ENCODE data around the gene MTUS2. TPM values are rescaled to one million over a fixed set of nuclear protein-coding genes. Genes with fewer than 3 reads are reported as not detected.

Gene MTUS2
- total RNA-seq, 2 donors from 2014 or later: 4.0 to 5.4 TPM

GRCh38 chr13:29454931-29455481 is 634.9 kb downstream of the MTUS2 start:
- TF ChIP-seq, protein P1, sequence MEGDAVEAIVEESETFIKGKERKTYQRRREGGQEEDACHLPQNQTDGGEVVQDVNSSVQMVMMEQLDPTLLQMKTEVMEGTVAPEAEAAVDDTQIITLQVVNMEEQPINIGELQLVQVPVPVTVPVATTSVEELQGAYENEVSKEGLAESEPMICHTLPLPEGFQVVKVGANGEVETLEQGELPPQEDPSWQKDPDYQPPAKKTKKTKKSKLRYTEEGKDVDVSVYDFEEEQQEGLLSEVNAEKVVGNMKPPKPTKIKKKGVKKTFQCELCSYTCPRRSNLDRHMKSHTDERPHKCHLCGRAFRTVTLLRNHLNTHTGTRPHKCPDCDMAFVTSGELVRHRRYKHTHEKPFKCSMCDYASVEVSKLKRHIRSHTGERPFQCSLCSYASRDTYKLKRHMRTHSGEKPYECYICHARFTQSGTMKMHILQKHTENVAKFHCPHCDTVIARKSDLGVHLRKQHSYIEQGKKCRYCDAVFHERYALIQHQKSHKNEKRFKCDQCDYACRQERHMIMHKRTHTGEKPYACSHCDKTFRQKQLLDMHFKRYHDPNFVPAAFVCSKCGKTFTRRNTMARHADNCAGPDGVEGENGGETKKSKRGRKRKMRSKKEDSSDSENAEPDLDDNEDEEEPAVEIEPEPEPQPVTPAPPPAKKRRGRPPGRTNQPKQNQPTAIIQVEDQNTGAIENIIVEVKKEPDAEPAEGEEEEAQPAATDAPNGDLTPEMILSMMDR (IDR thresholded peaks at IDR 0.05): peak in 3 of 7 experiments; percentile 10 to 34 (median 21)
- no peak for TF ChIP-seq POLR2A (IDR thresholded peaks at IDR 0.05)
- ATAC-seq (no peak), DNase-seq (peak in 1 of 4 donors; percentile 15)
- Histone ChIP-seq H3K4me1 (peaks cover 3% of the 10 kb centered on the region), H3K9me3 (no peaks in the 10 kb centered on the region), H3K27ac (no peak overlapping the region), H3K4me3 (no peak overlapping the region), H3K27me3 (no peaks in the 10 kb centered on the region), H3K36me3 (replicated peaks in 1 of 2; ENCODE audit: insufficient read depth in 1 of 2, low read depth in 2 of 2) (no peaks in the 10 kb centered on the region)
- 57 to 66% methylated on average over 5 to 6 of the region's 6 CpGs for WGBS, 2 donors
- intact Hi-C loops (cut with DNase I): no loop called here

DNA sequence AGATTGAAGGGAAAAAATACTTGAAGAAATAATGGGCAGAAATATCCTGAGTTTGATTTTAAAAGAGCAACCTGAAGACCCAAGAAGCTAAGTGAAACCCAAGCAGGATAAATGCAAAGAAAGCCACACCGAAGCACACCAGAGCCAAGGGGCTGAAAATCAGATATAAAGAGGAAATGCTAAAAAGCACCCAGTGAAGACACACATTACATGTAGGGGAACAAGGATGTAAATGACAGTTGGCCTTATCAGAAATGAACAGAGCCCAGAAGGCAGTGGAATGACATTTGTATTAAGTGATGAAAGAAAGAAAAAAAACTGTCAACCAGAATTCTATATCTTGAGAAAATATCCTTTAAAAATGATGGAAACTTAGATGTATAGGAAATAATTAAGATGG is 636.3 kb downstream of the MTUS2 start:
- no peak for ATAC-seq
- no peak for DNase-seq
- WGBS, 2 donors: 70 to 97% methylated on average over 1 of the region's 1 CpG
- H3K27ac ChIP-seq: no peak overlapping the region
- H3K36me3 ChIP-seq (replicated peaks in 1 of 2; ENCODE audit: insufficient read depth in 1 of 2, low read depth in 2 of 2): no peaks in the 10 kb centered on the region
- no peak for TF ChIP-seq POLR2A (IDR thresholded peaks at IDR 0.05)
- TF ChIP-seq, protein P1 (IDR thresholded peaks at IDR 0.05): no peak
- H3K9me3 ChIP-seq: no peaks in the 10 kb centered on the region
- no peaks in the 10 kb centered on the region for H3K27me3 ChIP-seq
- intact Hi-C loops (cut with DNase I): no loop called here
- peaks cover 3% of the 10 kb centered on the region for H3K4me1 ChIP-seq
- H3K4me3 ChIP-seq: no peak overlapping the region

DNA sequence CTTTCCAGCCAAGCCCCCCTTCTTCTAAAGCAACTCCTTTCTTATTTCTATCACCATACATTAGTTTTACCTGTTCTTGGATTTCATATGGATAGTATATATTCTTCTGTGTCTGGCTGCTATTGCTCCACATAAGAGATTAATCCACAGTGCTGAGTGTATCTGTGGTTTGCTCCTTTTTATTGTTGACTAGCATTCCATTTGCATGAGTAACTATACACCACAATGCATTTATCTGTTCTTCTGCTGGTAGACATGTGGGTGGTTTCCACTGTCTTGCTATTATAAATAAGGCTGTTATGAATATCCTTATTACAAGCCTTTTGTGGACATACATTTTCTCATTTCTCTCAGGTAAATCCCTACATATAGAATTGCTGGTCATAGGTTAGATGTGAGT is 637.2 kb downstream of the MTUS2 start:
- H3K36me3 ChIP-seq (replicated peaks in 1 of 2; ENCODE audit: insufficient read depth in 1 of 2, low read depth in 2 of 2): no peaks in the 10 kb centered on the region
- ATAC-seq: no peak
- no peaks in the 10 kb centered on the region for H3K27me3 ChIP-seq
- H3K4me3 ChIP-seq: no peak overlapping the region
- H3K27ac ChIP-seq: no peak overlapping the region
- intact Hi-C loops (cut with DNase I): no loop called here
- DNase-seq: no peak
- peaks cover 3% of the 10 kb centered on the region for H3K4me1 ChIP-seq
- TF ChIP-seq, protein P1 (IDR thresholded peaks at IDR 0.05): no peak
- TF ChIP-seq POLR2A (IDR thresholded peaks at IDR 0.05): no peak
- no peaks in the 10 kb centered on the region for H3K9me3 ChIP-seq

DNA sequence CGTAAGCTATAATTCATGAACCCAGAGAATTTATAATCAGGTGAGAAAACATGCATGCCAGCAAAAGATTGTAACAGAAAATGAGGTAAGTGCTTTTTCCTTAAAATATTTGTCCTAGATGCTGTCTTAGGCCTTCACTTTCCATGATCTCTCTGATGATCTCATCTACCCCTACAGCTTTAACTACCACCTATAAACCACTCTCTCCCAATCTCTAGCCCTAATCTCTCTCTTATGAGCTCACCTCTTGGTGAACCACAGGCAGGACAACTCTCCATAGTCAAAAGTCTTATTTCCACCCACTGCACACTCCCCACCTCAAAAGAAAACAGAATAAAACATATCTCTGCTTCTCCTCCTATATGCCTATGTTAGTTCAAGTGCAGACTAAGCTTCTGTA is 638.3 kb downstream of the MTUS2 start:
- ATAC-seq (no peak), DNase-seq (no peak)
- H3K9me3 ChIP-seq: no peaks in the 10 kb centered on the region
- no peak overlapping the region for H3K4me3 ChIP-seq
- 83 to 95% methylated on average over 1 of the region's 1 CpG for WGBS, 2 donors
- H3K4me1 ChIP-seq: peaks cover 3% of the 10 kb centered on the region
- no peaks in the 10 kb centered on the region for H3K27me3 ChIP-seq
- H3K27ac ChIP-seq: no peak overlapping the region
- intact Hi-C loops (cut with DNase I): no loop called here
- no peaks in the 10 kb centered on the region for H3K36me3 ChIP-seq (replicated peaks in 1 of 2; ENCODE audit: insufficient read depth in 1 of 2, low read depth in 2 of 2)
- TF ChIP-seq, protein P1 (IDR thresholded peaks at IDR 0.05): no peak
- TF ChIP-seq POLR2A (IDR thresholded peaks at IDR 0.05): no peak

DNA sequence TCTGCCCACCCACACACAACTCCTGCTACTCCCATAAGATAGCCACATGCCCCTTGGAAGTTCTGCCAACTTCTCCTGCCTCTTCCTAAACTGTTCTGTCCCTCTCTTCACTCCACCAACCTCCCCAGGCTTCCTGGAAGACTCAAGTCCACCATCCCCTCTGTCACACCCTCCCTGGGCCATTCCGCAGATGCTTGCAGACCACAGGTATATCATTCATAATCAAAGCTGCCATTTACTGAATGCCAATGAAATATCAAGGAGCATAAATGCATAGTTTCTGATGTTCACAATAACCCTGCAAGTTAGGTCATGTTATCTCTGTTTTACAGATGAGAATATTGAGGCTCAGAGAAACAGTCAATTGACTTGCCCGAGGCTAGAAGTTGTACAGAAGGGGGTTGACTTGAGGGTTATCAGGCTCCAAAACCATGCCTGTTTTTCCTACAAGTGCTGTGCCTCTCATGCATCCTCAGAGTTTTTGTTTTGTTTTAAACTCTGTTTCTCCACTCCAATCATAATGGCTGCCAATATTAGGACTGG is 639.7 kb downstream of the MTUS2 start:
- no peak overlapping the region for H3K27ac ChIP-seq
- H3K4me1 ChIP-seq: no peaks in the 10 kb centered on the region
- H3K36me3 ChIP-seq (replicated peaks in 1 of 2; ENCODE audit: insufficient read depth in 1 of 2, low read depth in 2 of 2): no peaks in the 10 kb centered on the region
- no peak overlapping the region for H3K4me3 ChIP-seq
- WGBS, 2 donors: 77 to 79% methylated on average over 2 of the region's 2 CpGs
- ATAC-seq: no peak
- intact Hi-C loops (cut with DNase I): no loop called here
- H3K27me3 ChIP-seq: no peaks in the 10 kb centered on the region
- DNase-seq: no peak
- H3K9me3 ChIP-seq: no peaks in the 10 kb centered on the region
- TF ChIP-seq POLR2A (IDR thresholded peaks at IDR 0.05): no peak
- TF ChIP-seq, protein P1 (IDR thresholded peaks at IDR 0.05): no peak

All from body of pancreas (tissue), 4 donors.